ENCODE measurements around the gene CYFIP2.

CYFIP2 gene

GRCh38 chr5:157362982-157363381 is 97.1 kb downstream of the CYFIP2 start:
- no peak for DNase-seq

GRCh38 chr5:157365732-157366131 is 99.8 kb downstream of the CYFIP2 start:
- no peak for DNase-seq

DNA sequence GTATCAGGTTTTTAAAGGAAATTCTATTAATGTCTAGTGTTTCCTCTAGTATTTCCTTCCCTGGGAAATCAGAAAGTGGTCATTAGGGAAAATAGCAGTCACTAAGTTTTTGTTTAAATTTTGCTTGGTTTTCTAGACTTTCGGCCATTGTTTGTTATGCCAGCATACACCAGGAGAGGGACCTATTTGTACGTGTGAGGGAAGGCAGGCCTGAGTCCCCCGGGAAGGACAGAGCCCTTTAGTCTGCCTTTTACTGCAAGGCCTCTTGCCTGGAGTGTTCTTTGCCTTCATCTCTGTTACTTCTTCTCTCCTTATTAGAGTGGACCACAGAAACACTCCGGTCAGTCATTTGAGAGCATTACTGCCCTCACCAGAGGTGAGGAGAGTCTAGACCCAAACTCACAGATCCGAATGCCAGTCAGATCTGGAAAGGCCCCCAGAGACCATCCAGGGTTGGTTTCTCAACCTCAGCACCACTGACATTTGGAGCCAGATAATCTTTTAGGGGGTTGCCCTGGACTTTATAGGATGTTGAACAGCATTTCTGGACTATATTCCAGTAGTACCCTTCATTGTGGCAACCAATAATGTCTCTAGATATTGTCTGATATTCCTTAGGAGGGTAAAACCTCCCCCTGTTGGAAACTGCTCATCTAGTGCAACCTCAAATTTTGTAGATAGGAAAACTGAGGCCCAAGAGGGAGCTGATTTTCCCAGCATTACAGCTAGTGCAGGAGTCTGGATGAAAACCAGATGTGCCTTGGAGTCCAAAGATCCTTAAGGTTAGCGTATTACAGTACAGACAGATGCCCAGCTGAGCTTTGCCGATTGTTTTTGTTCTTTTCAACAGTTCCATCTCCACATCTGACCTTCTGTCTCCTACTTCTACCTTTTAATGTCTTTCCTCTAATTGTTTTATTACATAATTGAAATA is 101.1 kb downstream of the CYFIP2 start:
- no peak for DNase-seq

- DNase-seq, result no peak
Measured at GRCh38 chr5:157369507-157369906, 103.6 kb downstream of the CYFIP2 start.

- DNase-seq, result peak; percentile 47
Measured at GRCh38 chr5:157370967-157371366, 105.0 kb downstream of the CYFIP2 start.

GRCh38 chr5:157371655-157372471 is 105.9 kb downstream of the CYFIP2 start:
- no peak for DNase-seq

DNA sequence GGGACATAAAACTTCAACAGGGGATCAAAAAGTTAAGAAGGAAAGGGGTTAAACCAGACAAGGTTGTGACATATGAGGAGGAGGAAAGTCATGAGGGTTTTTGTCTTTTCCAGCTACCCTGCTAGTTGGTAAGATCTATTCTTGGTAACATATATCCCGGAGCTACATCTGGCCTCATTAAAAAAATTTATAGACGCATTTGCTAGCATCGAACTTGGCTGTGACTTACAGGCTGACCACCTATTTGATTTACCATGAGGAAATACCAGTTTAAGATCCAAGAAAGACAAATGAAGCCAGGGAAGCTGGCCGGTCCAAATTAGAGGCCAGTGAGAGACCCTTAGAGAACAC is 106.5 kb downstream of the CYFIP2 start:
- DNase-seq, result no peak

DNA sequence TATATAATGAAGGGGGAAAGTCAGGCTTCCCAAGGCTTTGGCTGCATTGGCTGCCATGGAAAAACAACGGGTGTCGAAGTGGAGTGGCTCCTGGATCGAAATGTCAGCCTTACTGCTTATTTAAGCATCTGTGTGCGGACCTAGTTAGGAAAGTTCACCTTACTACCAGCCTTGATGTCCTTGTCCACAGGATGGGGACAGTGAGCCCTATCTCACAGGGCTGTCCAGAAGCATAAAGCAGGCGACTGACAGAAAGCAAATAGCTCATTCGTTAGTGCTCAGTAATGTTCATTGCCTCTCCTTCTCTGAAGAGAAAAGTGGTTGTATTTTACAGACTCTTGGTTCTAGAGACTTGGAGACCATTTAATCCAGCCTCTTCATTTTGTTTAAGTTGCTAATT is 112.6 kb downstream of the CYFIP2 start:
- no peak for DNase-seq

- no peak for DNase-seq
Measured at GRCh38 chr5:157379983-157380382, 114.1 kb downstream of the CYFIP2 start.

GRCh38 chr5:157381746-157382145 is 115.8 kb downstream of the CYFIP2 start:
- no peak for DNase-seq

DNA sequence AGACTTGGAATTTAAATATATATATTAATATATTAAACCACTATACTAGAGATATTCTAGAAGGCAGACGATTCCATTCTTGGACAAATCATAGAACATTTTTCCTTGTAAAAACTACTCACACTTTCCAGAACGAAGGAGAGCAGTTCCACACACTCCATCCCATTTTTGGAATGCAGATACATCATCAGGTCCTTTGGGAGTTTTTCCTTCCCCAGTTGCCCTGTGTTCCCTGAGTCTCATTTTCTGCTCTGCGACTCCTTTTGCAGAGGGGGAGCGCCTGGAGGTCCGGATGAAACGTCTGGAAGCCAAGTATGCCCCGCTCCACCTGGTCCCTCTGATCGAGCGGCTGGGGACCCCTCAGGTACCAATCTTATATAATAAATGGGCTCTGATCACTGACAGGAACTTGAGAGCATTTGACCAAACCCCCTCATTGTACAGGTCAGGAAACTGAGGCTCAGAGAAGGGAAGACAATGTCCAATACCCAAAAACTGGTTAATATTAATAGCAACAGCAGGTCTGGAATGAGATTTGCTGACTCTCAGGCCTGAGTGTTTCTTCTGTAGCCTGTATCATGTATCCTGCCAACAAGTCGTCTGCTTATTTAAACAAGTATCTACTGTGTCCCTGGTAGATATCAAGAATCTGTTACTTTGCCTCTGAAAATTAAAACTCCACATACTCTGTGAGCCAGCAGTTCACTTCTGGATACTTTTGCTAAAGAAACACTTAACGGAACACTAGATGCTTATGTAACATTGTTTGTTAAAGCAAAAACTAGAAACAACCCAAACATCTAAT is 117.3 kb downstream of the CYFIP2 start:
- no peak for DNase-seq

- DNase-seq, result peak; percentile 73
Measured at GRCh38 chr5:157384971-157385709, 119.2 kb downstream of the CYFIP2 start.

GRCh38 chr5:157387041-157387563 is 121.2 kb downstream of the CYFIP2 start:
- DNase-seq, result no peak

- peak; percentile 56 for DNase-seq
Measured at GRCh38 chr5:157387683-157388093, 121.8 kb downstream of the CYFIP2 start.

DNA sequence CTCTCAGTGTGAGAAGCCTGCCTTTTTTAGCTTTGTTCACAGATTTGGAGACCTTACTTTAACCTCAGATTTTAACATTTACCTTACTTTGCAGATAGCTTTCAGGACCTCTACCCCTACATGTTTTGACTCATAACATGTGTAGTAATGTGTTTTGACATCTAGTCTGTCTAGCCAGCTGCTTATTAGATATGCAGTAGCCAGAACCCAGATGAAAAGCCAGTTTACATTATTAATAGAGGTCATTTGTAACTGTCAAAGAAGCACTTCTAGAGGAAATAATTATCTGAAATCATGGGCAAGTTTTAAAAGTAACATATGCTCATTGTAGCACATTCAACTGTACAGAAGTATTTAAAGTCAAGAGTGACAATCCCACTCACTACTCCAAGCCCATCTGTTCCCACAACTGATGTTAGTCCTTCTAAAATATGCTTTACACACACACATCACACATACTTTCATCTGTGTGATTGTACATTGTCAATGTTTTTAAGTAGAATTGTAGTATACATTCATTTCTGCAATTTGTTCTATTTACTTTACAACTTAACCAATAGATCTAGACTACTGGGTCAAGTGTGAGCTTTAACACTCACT is 122.3 kb downstream of the CYFIP2 start:
- DNase-seq, result no peak

- no peak for DNase-seq
Measured at GRCh38 chr5:157389103-157389502, 123.2 kb downstream of the CYFIP2 start.

GRCh38 chr5:157390133-157390532 is 124.2 kb downstream of the CYFIP2 start:
- no peak for DNase-seq

DNA sequence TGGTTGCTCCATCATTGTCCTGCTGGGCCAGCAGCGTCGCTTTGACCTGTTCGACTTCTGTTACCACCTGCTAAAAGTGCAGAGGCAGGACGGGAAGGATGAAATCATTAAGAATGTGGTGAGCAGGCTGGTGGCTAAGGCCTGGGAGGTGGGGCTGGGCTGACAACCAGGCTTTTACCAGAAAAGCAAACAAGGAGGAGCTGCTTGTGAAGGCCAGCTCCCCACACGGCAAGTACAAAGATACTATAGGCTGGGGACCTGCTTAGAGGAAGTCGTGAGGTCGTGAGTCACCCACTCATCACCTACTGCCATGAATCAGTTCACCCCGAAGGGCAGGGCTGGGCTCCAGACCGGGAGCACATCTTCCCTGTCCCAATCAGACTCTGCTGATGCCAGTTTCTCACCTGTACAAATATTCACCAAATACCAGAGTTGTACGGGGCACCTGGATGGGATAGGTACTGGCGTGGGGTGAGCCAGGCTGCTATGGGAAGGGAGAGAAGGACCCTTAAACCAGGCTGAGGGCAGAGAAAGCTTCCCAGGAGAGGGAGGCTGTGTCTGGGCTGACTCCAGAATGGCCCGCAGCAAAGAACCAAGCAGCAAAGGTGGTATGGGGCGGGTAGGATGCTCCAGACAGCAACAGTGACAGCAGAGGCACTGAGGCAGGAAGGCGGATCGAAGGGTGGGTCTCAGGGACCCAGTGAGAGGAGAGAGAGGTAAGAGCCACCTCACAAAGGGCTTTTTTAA is 124.8 kb downstream of the CYFIP2 start:
- no peak for DNase-seq

- no peak for DNase-seq
Measured at GRCh38 chr5:157398305-157398704, 132.4 kb downstream of the CYFIP2 start.

DNA sequence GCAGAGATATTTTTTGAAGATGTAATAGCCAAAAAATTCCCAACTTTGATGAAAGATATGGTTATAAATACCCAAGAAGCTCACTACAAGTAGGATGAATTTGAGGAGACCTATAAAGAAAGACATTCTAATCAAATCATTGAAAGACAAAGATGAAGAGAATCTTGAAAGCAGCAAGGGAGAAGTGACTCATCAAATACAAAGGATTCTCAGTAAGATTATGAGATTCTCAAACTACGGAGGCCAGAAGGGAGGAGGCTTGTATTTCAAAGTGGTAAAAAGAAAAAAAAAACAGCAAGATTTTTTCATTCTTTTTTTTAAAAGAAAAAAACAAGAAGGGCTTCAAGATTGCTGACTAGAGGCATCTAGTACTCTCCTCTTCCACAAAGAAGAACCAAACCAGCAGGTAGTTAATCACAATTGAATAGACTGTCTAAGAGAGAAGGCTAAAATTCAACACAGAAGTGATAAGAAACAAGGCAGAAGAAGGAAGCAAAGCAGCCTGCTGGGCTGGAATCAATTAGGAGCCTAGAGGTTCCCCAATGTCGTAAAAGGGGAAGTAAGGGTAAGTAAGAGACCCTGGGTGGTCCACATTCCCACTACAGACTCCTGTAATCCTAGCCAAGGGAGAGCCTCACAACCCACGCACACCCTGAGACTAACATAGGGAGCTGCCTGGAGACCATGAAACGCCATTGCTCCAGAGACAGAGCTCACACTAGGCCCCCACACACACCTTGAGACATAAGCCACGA is 135.0 kb downstream of the CYFIP2 start:
- DNase-seq, result no peak
